ENCODE data around the gene SEMA5A. TPM values are rescaled to one million over a fixed set of nuclear protein-coding genes. Genes with fewer than 3 reads are reported as not detected.

The SEMA5A gene
- total RNA-seq, 1 donor: 42.3 TPM

GRCh38 chr5:9140711-9141110 is 405.2 kb downstream of the SEMA5A start:
- Histone ChIP-seq H3K27ac (ENCODE audit: low read depth, low read length) (no peak overlapping the region), H3K27me3 (ENCODE audit: insufficient read depth, low read length) (no peaks in the 10 kb centered on the region), H3K4me3 (ENCODE audit: insufficient read depth, low read length) (no peak overlapping the region), H4K20me1 (ENCODE audit: insufficient read depth, low read length) (no peaks in the 10 kb centered on the region), H2AFZ (ENCODE audit: low read length) (no peak overlapping the region), H3K9me3 (ENCODE audit: low read depth, low read length) (peaks cover 6% of the 10 kb centered on the region), H3K36me3 (ENCODE audit: insufficient read depth, low read length) (peaks cover 4% of the 10 kb centered on the region), H3K4me1 (ENCODE audit: insufficient read depth, low read length) (no peaks in the 10 kb centered on the region), H3K4me2 (ENCODE audit: insufficient read depth, low read length) (no peak overlapping the region), H3K79me2 (ENCODE audit: insufficient read depth, low read length) (no peaks in the 10 kb centered on the region)
- no peak for DNase-seq (ENCODE audit: insufficient read length, low spot score, missing footprints)
- TF ChIP-seq CTCF (IDR thresholded peaks at IDR 0.05; ENCODE audit: extremely low read depth, low read depth, low read length): no peak

GRCh38 chr5:9140202-9140601 is 405.7 kb downstream of the SEMA5A start:
- peaks cover 6% of the 10 kb centered on the region for H3K9me3 ChIP-seq (ENCODE audit: low read depth, low read length)
- no peaks in the 10 kb centered on the region for H3K27me3 ChIP-seq (ENCODE audit: insufficient read depth, low read length)
- DNase-seq (ENCODE audit: insufficient read length, low spot score, missing footprints): no peak
- no peak for TF ChIP-seq CTCF (IDR thresholded peaks at IDR 0.05; ENCODE audit: extremely low read depth, low read depth, low read length)
- no peak overlapping the region for H3K4me3 ChIP-seq (ENCODE audit: insufficient read depth, low read length)
- no peak overlapping the region for H3K27ac ChIP-seq (ENCODE audit: low read depth, low read length)
- no peaks in the 10 kb centered on the region for H3K79me2 ChIP-seq (ENCODE audit: insufficient read depth, low read length)
- H2AFZ ChIP-seq (ENCODE audit: low read length): no peak overlapping the region
- H3K4me2 ChIP-seq (ENCODE audit: insufficient read depth, low read length): no peak overlapping the region
- no peaks in the 10 kb centered on the region for H4K20me1 ChIP-seq (ENCODE audit: insufficient read depth, low read length)
- no peaks in the 10 kb centered on the region for H3K4me1 ChIP-seq (ENCODE audit: insufficient read depth, low read length)
- H3K36me3 ChIP-seq (ENCODE audit: insufficient read depth, low read length): peaks cover 4% of the 10 kb centered on the region

- Histone ChIP-seq H3K4me2 (ENCODE audit: insufficient read depth, low read length) (no peak overlapping the region), H3K27ac (ENCODE audit: low read depth, low read length) (no peak overlapping the region), H3K27me3 (ENCODE audit: insufficient read depth, low read length) (no peaks in the 10 kb centered on the region), H3K4me3 (ENCODE audit: insufficient read depth, low read length) (no peak overlapping the region), H3K4me1 (ENCODE audit: insufficient read depth, low read length) (no peaks in the 10 kb centered on the region), H3K36me3 (ENCODE audit: insufficient read depth, low read length) (no peaks in the 10 kb centered on the region), H4K20me1 (ENCODE audit: insufficient read depth, low read length) (no peaks in the 10 kb centered on the region), H3K79me2 (ENCODE audit: insufficient read depth, low read length) (no peaks in the 10 kb centered on the region), H3K9me3 (ENCODE audit: low read depth, low read length) (peaks cover under 1% of the 10 kb centered on the region), H2AFZ (ENCODE audit: low read length) (no peak overlapping the region)
- TF ChIP-seq CTCF (IDR thresholded peaks at IDR 0.05; ENCODE audit: extremely low read depth, low read depth, low read length): no peak
- DNase-seq (ENCODE audit: insufficient read length, low spot score, missing footprints): no peak
Observed at GRCh38 chr5:9139344-9139743, 406.5 kb downstream of the SEMA5A start.

- no peaks in the 10 kb centered on the region for H3K79me2 ChIP-seq (ENCODE audit: insufficient read depth, low read length)
- H3K27me3 ChIP-seq (ENCODE audit: insufficient read depth, low read length): no peaks in the 10 kb centered on the region
- H3K4me2 ChIP-seq (ENCODE audit: insufficient read depth, low read length): no peak overlapping the region
- no peaks in the 10 kb centered on the region for H3K9me3 ChIP-seq (ENCODE audit: low read depth, low read length)
- H3K36me3 ChIP-seq (ENCODE audit: insufficient read depth, low read length): no peaks in the 10 kb centered on the region
- no peaks in the 10 kb centered on the region for H3K4me1 ChIP-seq (ENCODE audit: insufficient read depth, low read length)
- no peaks in the 10 kb centered on the region for H4K20me1 ChIP-seq (ENCODE audit: insufficient read depth, low read length)
- no peak overlapping the region for H2AFZ ChIP-seq (ENCODE audit: low read length)
- no peak overlapping the region for H3K27ac ChIP-seq (ENCODE audit: low read depth, low read length)
- TF ChIP-seq CTCF (IDR thresholded peaks at IDR 0.05; ENCODE audit: extremely low read depth, low read depth, low read length): no peak
- DNase-seq (ENCODE audit: insufficient read length, low spot score, missing footprints): no peak
- no peak overlapping the region for H3K4me3 ChIP-seq (ENCODE audit: insufficient read depth, low read length)
Observed at GRCh38 chr5:9128136-9128535, 417.7 kb downstream of the SEMA5A start.

Data from osteoblast (primary cell).